H1 (cell line): Measurements from ENCODE around the gene SIT1. TPM values are rescaled to one million over a fixed set of nuclear protein-coding genes. Genes with fewer than 3 reads are reported as not detected.

Experiments
- ASH2L ChIP-seq: fragments of 200-600, 300-600 bp; sonication (generic); IDR thresholded peaks from one replicate; pipeline ENCODE4 v1.7.1; 2017; ENCODE audit warnings: low read length
- BACH1 ChIP-seq: IDR thresholded peaks from 2 replicates; pipeline ENCODE4 v1.6.1; 2012; ENCODE audit warnings: low read length, improper control_type of control experiment
- BCL11A ChIP-seq, 2 experiments: IDR thresholded peaks; one replicate each; pipeline ENCODE4 v1.6.1; 2011; ENCODE audit warnings: low read depth in 2 of 2, low read length in 2 of 2, mild to moderate bottlenecking in 2 of 2
- BRCA1 ChIP-seq: IDR thresholded peaks from 2 replicates; pipeline ENCODE4 v1.6.1; 2012; ENCODE audit warnings: low read depth, low read length, improper control_type of control experiment
- CBX5 ChIP-seq: fragments of 300-800, 300-1000 bp; sonication (generic); IDR thresholded peaks from 2 replicates; pipeline ENCODE4 v1.7.1; 2016; ENCODE audit warnings: antibody characterized with exemption, low read length, low read depth
- CHD2 ChIP-seq: IDR thresholded peaks from 2 replicates; pipeline ENCODE4 v1.6.1; 2012; ENCODE audit warnings: low read length, improper control_type of control experiment
- EP300 ChIP-seq, 2 experiments: IDR thresholded peaks; 1 replicate in 1 of 2; 2 replicates in 1 of 2; pipeline ENCODE4 v1.6.1; 2011 to 2012; ENCODE audit warnings: low read depth in 2 of 2, low read length in 2 of 2, mild to moderate bottlenecking in 2 of 2, borderline replicate concordance in 1 of 2, inconsistent platforms in 1 of 2, moderate library complexity in 1 of 2
- RAD21 ChIP-seq, 2 experiments: IDR thresholded peaks in 1 of 2; conservative IDR thresholded peaks in 1 of 2; 2 replicates each; pipeline ENCODE4 v1.6.1; 2011; ENCODE audit warnings: low read depth in 2 of 2, low read length in 2 of 2, improper control_type of control experiment in 1 of 2, inconsistent platforms in 1 of 2, mild to moderate bottlenecking in 1 of 2, moderate library complexity in 1 of 2
- RFX5 ChIP-seq: IDR thresholded peaks from 2 replicates; pipeline ENCODE4 v1.6.1; 2011; ENCODE audit warnings: low read depth, low read length, improper control_type of control experiment, borderline replicate concordance
- RXRA ChIP-seq: IDR thresholded peaks from 2 replicates; pipeline ENCODE4 v1.6.1; 2011; ENCODE audit warnings: low read depth, mild to moderate bottlenecking, low read length, moderate library complexity; ENCODE audit not compliant: insufficient read depth
- SIRT6 ChIP-seq: IDR thresholded peaks from one replicate; pipeline ENCODE4 v1.7.1; 2012; ENCODE audit warnings: low read length, inconsistent platforms
- SP4 ChIP-seq: IDR thresholded peaks from 2 replicates; pipeline ENCODE4 v1.6.1; 2012; ENCODE audit warnings: low read length, inconsistent platforms
- ZNF274 ChIP-seq: IDR thresholded peaks from 2 replicates; pipeline ENCODE4 v1.7.0; 2012; ENCODE audit warnings: low read length, borderline replicate concordance; ENCODE audit errors: extremely low read depth
- polyA plus RNA-seq, 7 experiments: library from polyadenylated mRNA; depleted of rRNA in 3 of 7; stranded (reverse) in 5 of 7; unstranded in 2 of 7; fragments of >200 nt in 5 of 7; fragments of 200-250 nt in 2 of 7; gene quantifications; 1 replicate in 5 of 7; 2 replicates in 1 of 7; 4 replicates in 1 of 7; pipeline versions ENCODE4 v1.2.1 to v1.2.3, GENCODE V29; 2011 to 2013; ENCODE audit warnings: missing spikeins in 2 of 7, mixed read lengths in 2 of 7
- total RNA-seq: library from RNA; stranded (reverse); fragmentation: NEBNext Ultra II Directional; extraction: Animal tissue kit (Norgen Biotek cat#: 25700); gene quantifications from 2 replicates; pipeline ENCODE4 v1.2.1, GENCODE V29; 2021
- TF ChIP-seq, protein P1 (sequence below): IDR thresholded peaks from 2 replicates; pipeline ENCODE4 v1.6.1; 2012; ENCODE audit warnings: low read length, inconsistent platforms

The SIT1 gene
- total and polyA plus RNA-seq, 2 of the 8 experiments (the other 6 are each of a cell fraction or from before 2014, with no cell fraction given), result 8.2 to 12.8 TPM

DNA sequence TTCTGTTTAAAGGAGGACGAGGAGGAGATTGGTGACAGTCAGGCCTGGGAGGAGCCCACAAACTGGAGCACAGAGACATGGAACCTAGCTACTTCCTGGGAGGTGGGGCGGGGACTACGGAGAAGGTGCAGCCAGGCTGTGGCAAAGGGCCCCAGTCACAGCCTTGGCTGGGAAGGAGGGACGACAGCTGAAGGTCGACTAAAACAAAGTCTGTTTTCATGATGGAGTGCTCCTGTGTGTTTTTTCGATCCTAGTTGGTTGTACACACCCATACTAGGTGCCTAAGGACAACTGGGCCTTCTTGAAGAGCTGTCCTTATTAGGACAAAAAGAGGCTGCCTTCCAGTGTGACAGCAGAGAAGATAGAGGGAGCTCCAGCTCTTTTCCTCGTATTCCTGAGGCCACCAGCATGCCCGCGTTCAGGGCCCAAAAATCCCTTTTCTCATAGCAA is 10.3 kb upstream of the SIT1 start (continued):
- TF ChIP-seq CHD2 (no peak), SIRT6 (no peak), ASH2L (no peak), BRCA1 (no peak), BCL11A (IDR thresholded peaks at IDR 0.05; ENCODE audit: low read depth in 2 of 2, low read length in 2 of 2) (no peak), RAD21 (IDR thresholded peaks at IDR 0.05 in 1 of 2, conservative IDR thresholded peaks at IDR 0.05 in 1 of 2; ENCODE audit: low read depth in 2 of 2, low read length in 2 of 2) (peak; percentile 60 to 61), SP4 (no peak), EP300 (IDR thresholded peaks at IDR 0.05; ENCODE audit: borderline replicate concordance in 1 of 2, low read depth in 2 of 2, low read length in 2 of 2) (no peak), RXRA (no peak), RFX5 (no peak), BACH1 (no peak), CBX5 (no peak), ZNF274 (no peak)
- TF ChIP-seq, protein P1, sequence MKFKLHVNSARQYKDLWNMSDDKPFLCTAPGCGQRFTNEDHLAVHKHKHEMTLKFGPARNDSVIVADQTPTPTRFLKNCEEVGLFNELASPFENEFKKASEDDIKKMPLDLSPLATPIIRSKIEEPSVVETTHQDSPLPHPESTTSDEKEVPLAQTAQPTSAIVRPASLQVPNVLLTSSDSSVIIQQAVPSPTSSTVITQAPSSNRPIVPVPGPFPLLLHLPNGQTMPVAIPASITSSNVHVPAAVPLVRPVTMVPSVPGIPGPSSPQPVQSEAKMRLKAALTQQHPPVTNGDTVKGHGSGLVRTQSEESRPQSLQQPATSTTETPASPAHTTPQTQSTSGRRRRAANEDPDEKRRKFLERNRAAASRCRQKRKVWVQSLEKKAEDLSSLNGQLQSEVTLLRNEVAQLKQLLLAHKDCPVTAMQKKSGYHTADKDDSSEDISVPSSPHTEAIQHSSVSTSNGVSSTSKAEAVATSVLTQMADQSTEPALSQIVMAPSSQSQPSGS, result no peak
